Measurements from ENCODE around the gene BICRAL.

DNA sequence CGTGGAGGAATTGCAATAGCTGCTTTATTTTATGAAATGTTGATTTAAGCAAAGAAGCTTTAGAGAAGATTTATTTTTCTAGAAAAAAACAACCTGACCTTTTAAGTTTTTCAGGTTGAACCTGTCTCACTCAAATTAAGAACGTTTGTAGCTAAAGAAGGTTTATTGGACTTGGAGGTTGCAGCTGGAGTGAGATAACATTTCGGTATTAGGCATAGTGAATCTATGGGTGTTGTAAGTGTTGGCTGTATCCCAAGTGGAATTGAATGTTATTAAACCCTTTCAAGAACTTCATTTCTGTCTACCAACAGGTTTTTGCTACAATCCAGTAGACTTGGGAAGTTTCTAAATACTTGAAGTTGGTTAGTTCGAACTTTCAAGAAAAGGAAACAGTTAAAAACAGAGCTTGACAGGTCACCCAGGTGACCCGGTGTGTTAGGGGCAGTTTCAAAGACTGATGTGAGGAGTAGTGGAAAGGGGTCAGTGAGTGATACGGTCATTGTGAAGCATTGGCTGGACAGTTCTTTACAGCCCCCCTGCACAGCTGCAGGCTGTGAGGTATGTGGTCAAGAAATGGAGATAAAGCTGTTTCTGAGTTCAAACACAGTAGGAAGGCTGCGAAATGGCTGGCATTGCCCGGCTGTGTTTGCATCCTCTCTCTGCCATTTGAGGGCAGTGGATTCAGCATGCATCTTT is 33.5 kb upstream of the BICRAL start:
- TF ChIP-seq POLR2AphosphoS5 (IDR thresholded peaks at IDR 0.05) = no peak
- TF ChIP-seq POLR2A (IDR thresholded peaks at IDR 0.05) = no peak
- TF ChIP-seq, protein P1, sequence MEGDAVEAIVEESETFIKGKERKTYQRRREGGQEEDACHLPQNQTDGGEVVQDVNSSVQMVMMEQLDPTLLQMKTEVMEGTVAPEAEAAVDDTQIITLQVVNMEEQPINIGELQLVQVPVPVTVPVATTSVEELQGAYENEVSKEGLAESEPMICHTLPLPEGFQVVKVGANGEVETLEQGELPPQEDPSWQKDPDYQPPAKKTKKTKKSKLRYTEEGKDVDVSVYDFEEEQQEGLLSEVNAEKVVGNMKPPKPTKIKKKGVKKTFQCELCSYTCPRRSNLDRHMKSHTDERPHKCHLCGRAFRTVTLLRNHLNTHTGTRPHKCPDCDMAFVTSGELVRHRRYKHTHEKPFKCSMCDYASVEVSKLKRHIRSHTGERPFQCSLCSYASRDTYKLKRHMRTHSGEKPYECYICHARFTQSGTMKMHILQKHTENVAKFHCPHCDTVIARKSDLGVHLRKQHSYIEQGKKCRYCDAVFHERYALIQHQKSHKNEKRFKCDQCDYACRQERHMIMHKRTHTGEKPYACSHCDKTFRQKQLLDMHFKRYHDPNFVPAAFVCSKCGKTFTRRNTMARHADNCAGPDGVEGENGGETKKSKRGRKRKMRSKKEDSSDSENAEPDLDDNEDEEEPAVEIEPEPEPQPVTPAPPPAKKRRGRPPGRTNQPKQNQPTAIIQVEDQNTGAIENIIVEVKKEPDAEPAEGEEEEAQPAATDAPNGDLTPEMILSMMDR (IDR thresholded peaks at IDR 0.05 in 8 of 11, conservative IDR thresholded peaks at IDR 0.05 in 3 of 11) = no peak

Data from spleen (tissue), 7 donors.